ENCODE measurements around the gene PEDS1.
A peak's percentile ranks its signal among the peaks of the same experiment; 100 is the strongest.
"Not testable (repeated sequence)": the region's sequence is repeated elsewhere in the genome, so short reads cannot be mapped to it uniquely, and the experiment has no call there.

Gene PEDS1

DNA sequence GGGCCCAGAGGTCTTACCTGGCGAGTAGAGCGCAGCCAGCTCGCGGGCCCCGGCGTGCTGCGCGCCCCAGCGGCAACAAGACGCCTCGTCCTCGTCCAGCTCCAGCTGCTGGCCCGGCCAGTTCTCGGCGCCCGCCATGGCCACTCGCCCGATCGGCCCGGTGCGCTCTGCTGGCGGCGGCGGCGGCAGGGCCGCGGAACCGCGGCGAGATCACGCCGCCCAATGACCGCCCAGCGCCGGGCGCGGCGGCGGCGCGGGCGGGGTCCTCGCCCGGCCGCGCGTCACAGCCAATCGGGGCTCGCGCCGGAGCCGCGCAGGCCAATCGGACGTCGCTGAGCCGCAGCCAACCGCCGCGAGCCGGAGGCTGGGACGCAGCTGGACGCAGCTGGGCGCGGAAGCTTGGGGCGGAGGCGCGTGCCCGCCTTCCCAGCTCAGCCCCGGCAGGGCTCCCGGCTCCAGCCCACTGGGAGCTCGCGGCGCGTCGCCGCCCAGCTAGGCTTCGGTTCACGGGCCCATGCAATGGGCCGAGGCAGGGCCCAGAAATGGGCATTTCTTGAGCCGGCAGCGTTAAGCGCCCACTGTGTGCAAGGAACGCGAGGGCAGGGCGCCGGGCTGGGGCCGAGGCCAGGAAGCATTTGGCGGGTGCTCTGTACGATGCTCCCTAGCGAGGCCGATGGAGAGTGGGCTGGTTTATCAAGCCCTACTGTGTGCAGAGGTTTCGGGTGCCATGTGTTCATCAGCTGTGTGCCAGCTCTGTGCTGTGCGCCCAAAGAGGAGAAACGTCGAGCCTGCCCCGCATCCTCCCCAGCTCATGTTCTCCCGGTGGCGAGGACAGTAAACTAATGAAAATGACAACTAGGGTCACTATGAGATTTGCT, at the start of gene PEDS1:
TSS of gene PEDS1 (minus strand) at position 224 of the 878 bp plus-strand sequence. CDS start at position 138, 86 bp downstream.
- peak; percentile 95 for DNase-seq

GRCh38 chr20:50202677-50203076, 49.2 kb upstream of the PEDS1 start:
- no peak for DNase-seq

GRCh38 chr20:50201710-50202109, 48.2 kb upstream of the PEDS1 start:
- not testable (repeated sequence) for DNase-seq

DNA sequence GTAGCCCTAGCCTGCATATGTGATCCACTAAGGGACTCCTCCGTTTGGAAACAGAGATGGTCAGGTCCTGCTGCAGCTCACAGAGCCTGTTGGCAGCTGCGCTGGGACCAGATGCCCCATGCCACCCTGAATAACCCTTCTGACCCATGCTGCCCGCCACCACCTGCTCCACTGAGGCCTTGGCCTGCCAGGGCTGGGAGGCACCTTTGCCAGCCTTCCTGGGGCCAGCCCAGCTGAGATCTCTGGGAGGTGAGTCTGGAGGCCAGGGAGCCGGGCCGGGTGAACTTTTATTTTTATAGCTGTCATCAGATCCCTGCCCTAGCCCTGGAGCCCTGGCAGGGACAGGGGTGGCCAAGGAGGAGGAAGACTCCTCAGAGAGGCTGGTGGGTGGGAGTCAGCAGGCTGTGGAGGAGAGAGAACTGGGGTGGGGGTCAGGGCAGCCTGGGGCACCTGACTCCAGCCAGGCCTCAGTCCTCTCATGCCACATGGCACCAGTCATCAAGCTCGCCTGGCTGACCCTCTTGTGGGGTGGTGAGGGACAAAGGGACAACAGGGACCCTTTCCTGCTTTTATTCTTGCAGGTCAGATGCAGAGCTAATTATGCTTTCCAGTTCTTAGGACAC, 47.1 kb upstream of the PEDS1 start:
- no peak for DNase-seq

DNA sequence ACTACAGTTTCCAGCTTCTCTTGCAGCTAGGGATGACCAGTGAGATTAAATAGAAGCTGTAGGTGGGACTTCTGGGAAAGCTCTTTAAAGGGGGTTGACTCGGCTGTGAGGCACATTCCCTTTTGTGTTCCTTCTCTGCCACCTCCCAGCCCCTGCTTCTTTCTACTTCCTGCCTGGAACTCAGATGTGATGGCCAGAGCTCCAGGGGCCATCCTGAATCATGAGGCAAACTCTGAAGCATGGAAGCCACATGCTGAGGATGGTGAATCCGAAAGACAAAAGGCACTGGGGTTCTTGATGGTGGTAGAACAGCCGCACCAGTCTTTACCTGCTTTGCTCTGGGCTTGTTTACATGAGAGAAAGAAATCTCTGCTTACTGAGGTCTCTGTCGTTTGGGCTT, 46.2 kb upstream of the PEDS1 start:
- DNase-seq: no peak

DNA sequence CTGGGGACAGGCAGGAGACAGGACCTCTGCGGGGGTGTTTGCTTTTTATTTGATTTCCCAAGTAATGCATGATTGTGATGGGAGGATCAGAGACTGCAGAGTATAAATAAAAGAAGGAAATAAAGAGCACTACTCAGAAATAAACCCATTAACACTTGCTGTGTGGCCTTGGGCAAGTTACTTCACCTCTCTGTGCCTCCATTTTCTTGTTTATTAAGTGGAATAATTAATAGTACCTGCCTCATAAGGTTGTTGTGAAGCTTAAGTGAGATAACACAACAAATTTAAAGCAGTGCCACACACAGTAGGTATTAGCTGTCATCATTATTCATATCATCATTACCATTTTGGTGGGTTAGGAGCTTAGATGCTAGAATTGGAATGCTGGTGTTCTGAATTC, 45.2 kb upstream of the PEDS1 start:
- DNase-seq: no peak

DNA sequence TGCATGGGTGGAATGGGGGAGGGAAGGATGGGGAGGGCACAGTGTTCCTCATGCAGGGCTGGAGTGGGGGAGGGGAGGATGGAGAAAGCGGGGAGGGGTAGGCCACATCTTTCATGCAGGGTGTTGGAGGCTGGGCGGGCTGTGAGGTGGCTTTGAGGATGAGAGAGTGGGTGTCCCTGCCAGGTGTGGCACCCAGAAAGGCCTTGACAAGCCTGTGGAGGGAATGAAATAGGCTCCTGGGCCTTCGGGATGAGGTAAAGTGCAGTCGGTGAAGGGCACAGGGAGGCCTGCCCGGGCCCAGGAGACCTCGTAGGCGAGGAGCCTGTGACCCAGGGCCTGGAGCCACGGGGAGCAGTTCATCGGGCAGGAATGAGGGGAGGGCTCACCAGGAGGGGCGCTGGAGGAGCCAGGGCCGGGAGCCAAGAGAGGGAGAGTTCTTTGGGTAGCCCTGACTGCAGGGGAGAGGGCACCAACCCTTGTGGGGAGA, 44.7 kb upstream of the PEDS1 start:
- DNase-seq: no peak

DNA sequence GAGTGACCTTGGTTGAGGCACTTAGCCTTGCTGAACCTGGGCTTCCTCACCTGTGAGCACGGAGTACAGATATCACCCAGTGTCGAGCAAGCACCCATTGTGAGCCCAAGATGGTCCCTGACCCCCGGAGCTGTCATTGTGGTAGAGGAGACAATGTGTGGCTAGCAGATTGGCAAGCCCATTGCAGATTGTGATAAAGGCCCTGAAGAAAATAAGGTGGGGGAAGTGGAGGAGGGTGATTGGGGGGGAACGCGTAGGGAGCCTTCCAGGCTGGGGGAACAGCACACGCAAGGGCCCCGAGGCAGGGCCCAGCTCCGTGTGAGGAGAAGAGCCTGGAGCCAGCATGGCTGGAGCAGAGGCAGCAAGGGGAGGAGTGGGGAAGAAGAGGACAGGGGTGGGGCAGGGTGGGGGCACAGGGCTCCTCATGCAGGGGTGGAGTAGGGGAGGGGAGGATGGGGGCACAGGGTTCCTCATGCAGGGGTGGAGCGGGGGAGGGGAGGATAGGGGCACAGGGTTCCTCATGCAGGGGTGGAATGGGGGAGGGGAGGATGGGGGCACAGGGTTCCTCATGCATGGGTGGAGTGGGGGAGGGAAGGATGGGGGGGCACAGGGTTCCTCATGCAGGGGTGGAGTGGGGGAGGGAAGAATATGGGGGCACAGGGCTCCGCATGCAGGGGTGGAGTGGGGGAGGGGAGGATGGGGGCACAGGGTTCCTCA, 44.1 kb upstream of the PEDS1 start:
- no peak for DNase-seq

DNA sequence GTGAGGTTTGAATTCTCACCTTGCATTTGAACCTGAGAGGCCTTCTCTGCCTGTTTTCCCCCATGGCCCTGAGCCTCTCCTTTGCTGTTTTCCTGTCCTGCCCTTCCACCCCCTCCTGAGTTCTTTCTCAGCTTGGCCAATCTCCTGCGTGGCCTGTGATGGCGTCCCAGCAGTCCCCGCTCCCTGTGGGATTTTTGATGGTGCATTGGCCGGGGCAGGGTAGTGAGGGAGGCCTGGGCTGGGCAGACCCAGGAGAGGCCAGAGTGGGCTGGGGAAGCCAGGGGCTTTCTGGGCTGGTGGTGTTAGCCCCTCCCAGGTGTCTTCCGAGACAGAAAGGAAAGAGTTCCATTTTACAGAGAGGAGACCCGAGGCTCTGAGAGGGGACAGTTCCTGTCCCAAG, 43.4 kb upstream of the PEDS1 start:
- DNase-seq: no peak

DNA sequence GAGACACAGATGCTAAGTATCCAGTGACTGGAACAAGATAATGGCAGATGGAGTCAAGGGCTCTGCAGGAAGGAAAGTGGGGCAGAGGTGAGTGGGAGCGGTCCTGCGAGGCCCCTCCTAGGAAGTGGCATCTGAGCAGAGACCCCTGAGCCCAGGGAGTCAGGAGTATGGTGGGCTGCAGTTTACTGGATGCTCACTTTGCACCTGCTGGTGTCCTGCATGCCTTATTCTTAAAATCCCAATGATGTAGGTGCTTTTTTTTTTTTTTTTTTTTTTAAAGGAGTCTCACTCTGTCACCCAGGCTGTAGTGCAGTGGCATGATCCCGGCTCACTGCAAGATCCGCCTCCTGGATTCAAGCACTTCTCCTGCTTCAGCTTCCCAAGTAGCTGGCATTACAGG, 42.7 kb upstream of the PEDS1 start:
- no peak for DNase-seq

GRCh38 chr20:50195524-50196120, 42.1 kb upstream of the PEDS1 start:
- no peak for DNase-seq

GRCh38 chr20:50194831-50195523, 41.5 kb upstream of the PEDS1 start:
- DNase-seq: no peak

DNA sequence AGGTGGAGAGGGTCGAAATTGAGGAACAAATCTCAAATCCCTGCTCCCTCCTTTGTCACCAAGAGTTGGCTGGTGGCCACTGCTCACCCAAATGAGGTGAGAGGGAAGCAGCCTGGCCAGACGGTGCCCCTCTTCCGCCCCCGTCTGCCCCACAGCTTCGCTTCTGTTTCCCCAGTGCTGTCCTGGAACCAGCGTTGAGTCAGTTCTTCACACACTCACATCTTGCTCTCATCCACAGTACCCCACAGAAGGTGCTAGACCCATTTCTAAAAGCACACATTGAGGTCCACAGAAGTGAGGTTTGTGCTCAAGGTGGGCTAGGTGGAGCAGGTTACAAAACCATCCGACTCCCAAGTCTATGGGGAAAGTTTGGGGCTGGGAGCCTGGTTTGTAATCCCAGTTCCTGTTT, 40.9 kb upstream of the PEDS1 start:
- DNase-seq: no peak

DNA sequence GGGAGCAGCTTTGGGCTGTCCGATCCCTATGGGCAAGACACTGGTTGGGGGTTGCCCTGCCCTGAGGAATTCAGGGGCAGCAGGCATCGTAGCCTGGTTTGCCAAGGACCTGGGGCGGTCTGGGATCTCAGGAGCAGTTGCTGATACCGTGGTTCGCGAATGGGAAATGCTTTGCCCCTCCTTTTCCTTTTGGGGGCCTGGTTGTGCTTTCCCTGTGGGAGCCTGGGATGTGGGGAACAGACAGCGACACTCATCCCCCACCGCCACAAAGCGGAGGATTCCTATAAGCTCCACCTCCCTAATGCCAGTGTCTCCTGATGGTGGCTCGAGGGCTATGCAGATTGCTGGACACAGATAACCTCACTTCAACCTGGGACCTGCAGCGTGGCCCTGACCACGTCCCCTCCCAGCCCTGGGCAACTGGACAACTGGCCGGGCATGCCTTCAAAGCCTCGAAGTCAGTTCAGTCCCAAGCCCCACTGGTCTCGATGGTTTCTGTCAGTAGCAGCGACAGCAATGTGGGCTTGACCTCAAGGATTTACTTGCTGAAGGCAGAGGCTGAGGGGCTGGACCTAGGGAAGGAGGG, 40.4 kb upstream of the PEDS1 start:
- DNase-seq: no peak

GRCh38 chr20:50193199-50193835, 39.8 kb upstream of the PEDS1 start:
- no peak for DNase-seq

- DNase-seq: peak; percentile 86
Measured at GRCh38 chr20:50192364-50193198, 39.1 kb upstream of the PEDS1 start.

DNA sequence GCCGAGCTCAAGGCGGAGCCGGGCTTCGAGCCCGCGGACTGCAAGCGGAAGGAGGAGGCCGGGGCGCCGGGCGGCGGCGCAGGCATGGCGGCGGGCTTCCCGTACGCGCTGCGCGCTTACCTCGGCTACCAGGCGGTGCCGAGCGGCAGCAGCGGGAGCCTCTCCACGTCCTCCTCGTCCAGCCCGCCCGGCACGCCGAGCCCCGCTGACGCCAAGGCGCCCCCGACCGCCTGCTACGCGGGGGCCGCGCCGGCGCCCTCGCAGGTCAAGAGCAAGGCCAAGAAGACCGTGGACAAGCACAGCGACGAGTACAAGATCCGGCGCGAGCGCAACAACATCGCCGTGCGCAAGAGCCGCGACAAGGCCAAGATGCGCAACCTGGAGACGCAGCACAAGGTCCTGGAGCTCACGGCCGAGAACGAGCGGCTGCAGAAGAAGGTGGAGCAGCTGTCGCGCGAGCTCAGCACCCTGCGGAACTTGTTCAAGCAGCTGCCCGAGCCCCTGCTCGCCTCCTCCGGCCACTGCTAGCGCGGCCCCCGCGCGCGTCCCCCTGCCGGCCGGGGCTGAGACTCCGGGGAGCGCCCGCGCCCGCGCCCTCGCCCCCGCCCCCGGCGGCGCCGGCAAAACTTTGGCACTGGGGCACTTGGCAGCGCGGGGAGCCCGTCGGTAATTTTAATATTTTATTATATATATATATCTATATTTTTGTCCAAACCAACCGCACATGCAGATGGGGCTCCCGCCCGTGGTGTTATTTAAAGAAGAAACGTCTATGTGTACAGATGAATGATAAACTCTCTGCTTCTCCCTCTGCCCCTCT, 38.2 kb upstream of the PEDS1 start:
- peak; percentile 76 for DNase-seq

DNA sequence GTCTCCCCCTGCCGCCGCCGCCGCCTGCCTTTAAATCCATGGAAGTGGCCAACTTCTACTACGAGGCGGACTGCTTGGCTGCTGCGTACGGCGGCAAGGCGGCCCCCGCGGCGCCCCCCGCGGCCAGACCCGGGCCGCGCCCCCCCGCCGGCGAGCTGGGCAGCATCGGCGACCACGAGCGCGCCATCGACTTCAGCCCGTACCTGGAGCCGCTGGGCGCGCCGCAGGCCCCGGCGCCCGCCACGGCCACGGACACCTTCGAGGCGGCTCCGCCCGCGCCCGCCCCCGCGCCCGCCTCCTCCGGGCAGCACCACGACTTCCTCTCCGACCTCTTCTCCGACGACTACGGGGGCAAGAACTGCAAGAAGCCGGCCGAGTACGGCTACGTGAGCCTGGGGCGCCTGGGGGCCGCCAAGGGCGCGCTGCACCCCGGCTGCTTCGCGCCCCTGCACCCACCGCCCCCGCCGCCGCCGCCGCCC, 37.6 kb upstream of the PEDS1 start:
- DNase-seq: peak; percentile 76

DNA sequence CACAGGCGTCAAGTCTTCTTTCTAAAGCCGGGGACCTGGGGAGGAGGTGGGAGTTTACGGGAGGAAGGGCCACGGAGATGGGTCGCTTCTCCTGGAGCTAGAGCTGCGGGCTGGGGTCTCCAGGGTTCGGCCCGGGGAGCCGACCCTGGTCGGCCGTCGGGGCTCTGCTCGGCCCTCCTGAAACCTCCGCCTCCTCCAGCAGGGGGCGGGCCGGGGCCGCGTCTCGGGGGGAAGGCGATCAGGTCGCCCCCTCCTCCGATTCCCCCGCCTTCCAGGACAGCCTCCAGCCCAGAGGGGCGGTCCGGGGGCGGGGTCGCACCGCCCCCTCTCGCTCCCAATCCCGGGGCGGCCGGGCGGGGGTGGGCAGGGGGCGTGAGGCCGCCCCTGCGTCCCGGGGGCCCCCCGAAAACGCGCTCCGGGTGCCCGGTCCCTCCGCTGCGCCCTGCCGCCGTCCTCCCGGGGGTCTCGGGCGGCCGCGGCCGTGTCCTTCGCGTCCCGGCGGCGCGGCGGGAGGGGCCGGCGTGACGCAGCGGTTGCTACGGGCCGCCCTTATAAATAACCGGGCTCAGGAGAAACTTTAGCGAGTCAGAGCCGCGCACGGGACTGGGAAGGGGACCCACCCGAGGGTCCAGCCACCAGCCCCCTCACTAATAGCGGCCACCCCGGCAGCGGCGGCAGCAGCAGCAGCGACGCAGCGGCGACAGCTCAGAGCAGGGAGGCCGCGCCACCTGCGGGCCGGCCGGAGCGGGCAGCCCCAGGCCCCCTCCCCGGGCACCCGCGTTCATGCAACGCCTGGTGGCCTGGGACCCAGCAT, 36.9 kb upstream of the PEDS1 start, which contains the start of gene CEBPB:
TSS of gene CEBPB (plus strand) at position 580 of the 814 bp plus-strand sequence. CDS start at position 784, 204 bp downstream.
- peak; percentile 94 for DNase-seq

Measured in right hindlimb (tissue), 1 donor.